ENCODE measurements around the gene HS3ST5.

DNA sequence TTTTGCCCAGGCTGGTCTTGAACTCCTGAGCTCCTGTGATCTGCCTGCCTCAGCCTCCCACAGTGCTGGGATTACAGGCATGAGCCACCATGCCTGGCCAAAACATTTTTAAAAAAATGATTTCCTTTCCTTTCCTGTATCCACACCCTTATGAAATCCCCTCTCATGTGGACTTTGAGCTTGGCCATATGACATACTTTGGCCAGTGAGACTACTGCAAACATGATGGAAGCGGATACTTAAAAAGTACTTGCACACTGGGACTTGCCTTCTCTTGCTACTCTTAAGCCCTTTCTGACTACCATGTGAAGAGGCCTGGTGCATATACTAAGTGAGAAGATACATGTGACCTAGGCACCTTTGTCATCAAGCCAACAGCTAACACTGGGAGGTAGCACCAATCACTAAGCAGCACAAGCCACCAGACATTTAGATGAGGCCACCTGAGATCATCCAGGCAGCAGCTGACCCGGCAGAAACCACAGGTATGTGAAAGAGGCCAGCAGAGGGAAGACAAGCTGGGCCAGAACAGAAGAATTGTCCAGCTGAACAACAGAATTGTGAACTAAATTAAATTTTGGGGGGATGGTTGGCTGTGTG, 293.4 kb downstream of the HS3ST5 start:
- no peak for TF ChIP-seq EZH2 (IDR thresholded peaks at IDR 0.05)
- no peak for TF ChIP-seq POLR2AphosphoS5 (IDR thresholded peaks at IDR 0.05; ENCODE audit: borderline replicate concordance, low read depth, low read length)
- no peak for TF ChIP-seq FOXP2 (optimal IDR thresholded peaks at IDR 0.05; ENCODE audit: control extremely low read depth, extremely low read length, insufficient read depth)
